SK-N-SH (cell line): Measurements from ENCODE around the gene ARAP1.

Experiments
- CTCF ChIP-seq: fragments of 200-600 bp; sonication (generic); IDR thresholded peaks from 2 replicates; pipeline ENCODE4 v1.6.1; 2017; ENCODE audit warnings: antibody characterized with exemption, mild to moderate bottlenecking, moderate library complexity
- FOXM1 ChIP-seq: IDR thresholded peaks from 2 replicates; pipeline ENCODE4 v1.4.0; 2012; ENCODE audit warnings: low read depth, mild to moderate bottlenecking
- MAX ChIP-seq: IDR thresholded peaks from 2 replicates; pipeline ENCODE4 v1.4.0; 2012; ENCODE audit warnings: low read depth
- REST ChIP-seq: IDR thresholded peaks from 2 replicates; pipeline ENCODE4 v1.6.1; 2012; ENCODE audit warnings: mild to moderate bottlenecking, low read depth, low read length, moderate library complexity

GRCh38 chr11:72798361-72798760, 46.2 kb upstream of the ARAP1 start:
- no peak for TF ChIP-seq REST
- no peak for TF ChIP-seq CTCF
- TF ChIP-seq FOXM1 = no peak
- TF ChIP-seq MAX = no peak
